HEK293T (cell line): ENCODE results near the gene HSPA12A.
"Not testable (repeated sequence)": the region's sequence is repeated elsewhere in the genome, so short reads cannot be mapped to it uniquely, and the experiment has no call there.

ENCODE experiments used
- BHLHE40 ChIP-seq: fragments of 450-650 bp; IDR thresholded peaks from 2 replicates; pipeline ENCODE4 v1.6.1; 2016; ENCODE audit warnings: mild to moderate bottlenecking, moderate library complexity, borderline replicate concordance
- FOXK2 ChIP-seq: fragments of 450-650 bp; IDR thresholded peaks from 2 replicates; pipeline ENCODE4 v1.6.1; 2016; ENCODE audit warnings: mild to moderate bottlenecking
- LEF1 ChIP-seq: fragments of 450-650 bp; IDR thresholded peaks from 2 replicates; pipeline ENCODE4 v1.6.1; 2017; ENCODE audit warnings: mild to moderate bottlenecking, borderline replicate concordance
- NFRKB ChIP-seq: fragments of 450-650 bp; IDR thresholded peaks from 2 replicates; pipeline ENCODE4 v1.6.1; 2016; ENCODE audit warnings: mild to moderate bottlenecking, moderate library complexity
- SP1 ChIP-seq: fragments of 450-650 bp; IDR thresholded peaks from 2 replicates; pipeline ENCODE4 v1.6.1; 2017
- ZNF384 ChIP-seq: fragments of 450-650 bp; IDR thresholded peaks from 2 replicates; pipeline ENCODE4 v1.6.1; 2016

DNA sequence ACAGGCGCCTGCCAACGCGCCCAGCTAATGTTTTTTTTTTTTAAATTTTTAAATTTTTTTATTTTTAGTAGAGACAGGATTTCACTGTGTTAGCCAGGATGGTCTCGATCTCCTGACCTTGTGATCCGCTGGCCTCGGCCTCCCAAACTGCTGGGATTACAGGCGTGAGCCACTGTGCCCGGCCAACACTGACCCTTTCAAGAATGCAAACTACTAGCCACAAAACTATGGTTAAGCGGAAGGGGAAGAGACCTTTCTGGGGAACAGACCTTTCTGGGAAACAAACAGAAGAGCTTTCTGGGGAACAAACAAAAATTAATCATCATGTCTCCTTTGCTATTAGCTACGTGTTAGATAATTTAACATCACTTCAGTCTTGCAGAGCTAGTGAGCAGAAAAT is 30.6 kb downstream of the HSPA12A start:
- not testable (repeated sequence) for TF ChIP-seq SP1, FOXK2, NFRKB, LEF1, BHLHE40, ZNF384
